AG09319 (cell line): ENCODE results near the gene KCNAB1.

ENCODE experiments used
- DNase-seq: peaks from one replicate; pipeline ENCODE4 v3.0.0-alpha.2; 2010; ENCODE audit warnings: low read depth; ENCODE audit errors: extremely low read depth
- TF ChIP-seq, protein P1 (sequence below): IDR thresholded peaks from 2 replicates; pipeline ENCODE4 v1.5.1; 2011; ENCODE audit warnings: low read depth, mild to moderate bottlenecking, inconsistent platforms, low read length, moderate library complexity

KCNAB1 gene

DNA sequence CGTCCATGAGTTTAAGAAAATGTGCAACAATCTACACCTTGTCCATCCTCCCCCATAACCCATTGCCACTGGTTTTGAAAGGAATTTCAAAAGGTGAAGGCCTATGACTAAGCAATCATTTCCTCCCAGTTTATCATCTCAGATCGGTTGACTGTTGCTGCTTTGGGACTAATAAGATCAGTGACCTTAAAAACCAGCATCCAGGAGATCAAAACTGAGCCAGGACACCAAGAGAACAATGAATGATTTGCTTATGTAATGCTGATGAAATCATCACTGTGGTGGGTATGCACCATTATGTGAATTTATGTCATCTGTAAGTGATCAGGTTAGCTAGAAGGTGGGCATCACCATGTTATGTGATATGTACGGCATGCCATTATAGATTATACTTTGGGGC lies 239.0 kb downstream of the KCNAB1 start:
- no peak for DNase-seq

DNA sequence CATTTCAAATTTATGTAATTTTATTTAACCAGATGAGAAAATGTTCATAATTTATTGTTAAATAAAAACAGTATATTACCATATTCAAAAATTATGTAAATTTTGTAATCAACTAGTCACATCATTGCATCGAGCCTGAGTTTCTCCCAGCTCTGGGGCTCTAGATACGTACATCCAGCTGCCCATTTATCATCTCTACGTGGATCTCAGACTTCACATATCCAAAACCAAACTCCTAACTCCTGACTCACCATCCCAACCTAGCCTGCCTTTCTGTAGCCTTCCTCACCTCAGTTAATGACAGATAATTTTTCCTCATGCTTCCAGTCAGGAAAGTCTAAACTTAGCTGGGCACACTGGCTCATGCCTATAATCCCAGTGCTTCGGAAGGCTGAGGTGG lies 239.7 kb downstream of the KCNAB1 start:
- no peak for DNase-seq
- TF ChIP-seq, protein P1, sequence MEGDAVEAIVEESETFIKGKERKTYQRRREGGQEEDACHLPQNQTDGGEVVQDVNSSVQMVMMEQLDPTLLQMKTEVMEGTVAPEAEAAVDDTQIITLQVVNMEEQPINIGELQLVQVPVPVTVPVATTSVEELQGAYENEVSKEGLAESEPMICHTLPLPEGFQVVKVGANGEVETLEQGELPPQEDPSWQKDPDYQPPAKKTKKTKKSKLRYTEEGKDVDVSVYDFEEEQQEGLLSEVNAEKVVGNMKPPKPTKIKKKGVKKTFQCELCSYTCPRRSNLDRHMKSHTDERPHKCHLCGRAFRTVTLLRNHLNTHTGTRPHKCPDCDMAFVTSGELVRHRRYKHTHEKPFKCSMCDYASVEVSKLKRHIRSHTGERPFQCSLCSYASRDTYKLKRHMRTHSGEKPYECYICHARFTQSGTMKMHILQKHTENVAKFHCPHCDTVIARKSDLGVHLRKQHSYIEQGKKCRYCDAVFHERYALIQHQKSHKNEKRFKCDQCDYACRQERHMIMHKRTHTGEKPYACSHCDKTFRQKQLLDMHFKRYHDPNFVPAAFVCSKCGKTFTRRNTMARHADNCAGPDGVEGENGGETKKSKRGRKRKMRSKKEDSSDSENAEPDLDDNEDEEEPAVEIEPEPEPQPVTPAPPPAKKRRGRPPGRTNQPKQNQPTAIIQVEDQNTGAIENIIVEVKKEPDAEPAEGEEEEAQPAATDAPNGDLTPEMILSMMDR, result no peak

More for the DNA sequence above, 239.0 kb downstream of the KCNAB1 start:
- TF ChIP-seq, protein P1, result no peak

DNA sequence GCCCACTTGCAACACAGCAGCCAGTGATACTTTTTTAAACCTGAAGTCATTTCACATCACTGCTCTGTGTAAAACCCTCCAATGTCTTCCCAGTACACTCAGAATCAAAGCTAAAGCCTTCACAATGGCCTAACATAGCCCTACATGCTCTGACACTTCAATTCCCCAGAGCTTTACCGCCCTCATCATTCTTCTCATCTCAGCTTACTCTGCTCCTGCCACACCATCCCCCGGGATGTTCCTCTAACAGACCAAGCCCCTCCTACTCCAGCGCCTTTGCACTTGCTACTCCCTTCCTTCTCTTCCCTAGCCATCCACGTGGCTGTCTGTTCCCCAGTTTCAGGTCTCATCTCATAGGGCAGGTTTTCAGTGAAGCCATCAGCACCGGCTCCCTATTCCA lies 240.6 kb downstream of the KCNAB1 start:
- TF ChIP-seq, protein P1, result no peak
- no peak for DNase-seq

DNA sequence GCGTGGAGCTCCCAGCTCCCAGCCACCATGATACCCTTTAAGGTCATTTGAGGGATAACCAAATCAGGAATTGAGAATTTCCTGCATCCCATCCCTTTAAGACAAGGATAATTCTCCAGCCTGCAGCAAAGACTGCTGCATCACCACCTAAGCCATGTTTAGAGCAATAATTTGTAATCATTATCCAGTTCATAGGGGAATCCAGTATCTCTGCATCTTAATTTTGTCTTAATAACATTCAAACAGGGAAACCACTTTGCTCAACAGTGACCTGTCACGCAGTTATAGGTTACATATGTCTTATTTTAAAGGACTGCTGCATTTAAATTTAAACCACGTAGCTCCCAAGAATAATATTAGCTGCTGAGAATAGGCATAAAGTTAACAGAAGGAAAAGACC lies 246.2 kb downstream of the KCNAB1 start:
- TF ChIP-seq, protein P1, result no peak
- no peak for DNase-seq

DNA sequence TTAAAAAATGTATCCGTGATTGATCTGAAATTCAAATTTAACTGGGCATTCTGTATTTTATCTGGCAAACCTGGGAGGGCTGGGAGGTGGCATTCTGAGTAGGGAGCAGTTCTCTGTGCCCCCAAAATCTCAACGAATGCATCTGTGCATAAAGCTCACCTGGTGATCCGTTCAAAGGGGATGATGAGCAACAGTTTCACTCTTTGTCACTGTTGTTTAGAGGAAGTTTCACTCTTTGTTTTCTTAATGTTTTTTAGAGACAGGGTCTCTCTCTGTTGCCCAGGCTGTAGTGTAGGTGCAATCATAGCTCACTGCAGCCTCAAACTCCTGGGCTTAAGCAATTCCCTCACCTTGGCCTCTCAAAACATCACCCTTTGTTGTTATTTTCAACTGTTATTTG lies 247.8 kb downstream of the KCNAB1 start:
- no peak for DNase-seq
- TF ChIP-seq, protein P1, result no peak

DNA sequence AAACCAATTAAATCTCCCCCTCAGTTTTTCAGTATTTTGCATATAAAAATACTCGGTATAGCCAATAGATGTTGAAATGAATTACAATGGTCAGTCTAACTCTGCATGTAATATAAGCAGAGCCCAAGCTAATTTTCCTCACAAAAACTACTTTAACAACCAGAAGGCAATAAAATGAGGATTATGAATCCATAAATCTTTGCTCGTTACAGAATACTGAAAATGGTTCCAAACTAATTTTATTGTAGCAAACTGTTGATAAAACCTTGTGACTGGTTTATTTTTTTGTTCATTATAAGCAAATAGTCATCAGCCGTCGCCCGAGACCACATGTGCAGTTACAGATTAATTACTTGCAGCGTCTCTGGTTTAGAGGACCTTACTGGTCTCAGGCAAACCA lies 251.3 kb downstream of the KCNAB1 start:
- DNase-seq, result no peak
- TF ChIP-seq, protein P1, result no peak

DNA sequence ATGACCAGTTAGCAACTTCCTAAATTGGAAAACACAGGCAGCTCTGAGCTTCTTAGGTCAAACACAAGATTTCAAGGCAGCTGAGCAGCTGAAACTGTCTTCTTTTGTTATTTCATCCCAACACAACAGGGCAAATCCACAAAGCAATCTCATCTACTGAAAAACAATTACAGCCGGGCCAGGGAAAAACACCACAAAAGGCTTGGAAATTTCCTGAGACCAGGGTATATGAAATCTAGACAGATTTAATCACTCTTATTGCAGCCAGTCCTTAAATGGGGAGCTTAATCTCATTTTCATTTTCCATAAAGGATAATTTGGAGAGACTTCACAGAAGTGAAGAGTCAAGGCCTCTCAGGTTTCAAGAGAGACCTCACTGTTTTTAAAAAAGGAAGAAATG lies 252.7 kb downstream of the KCNAB1 start:
- DNase-seq, result no peak
- TF ChIP-seq, protein P1, result no peak

DNA sequence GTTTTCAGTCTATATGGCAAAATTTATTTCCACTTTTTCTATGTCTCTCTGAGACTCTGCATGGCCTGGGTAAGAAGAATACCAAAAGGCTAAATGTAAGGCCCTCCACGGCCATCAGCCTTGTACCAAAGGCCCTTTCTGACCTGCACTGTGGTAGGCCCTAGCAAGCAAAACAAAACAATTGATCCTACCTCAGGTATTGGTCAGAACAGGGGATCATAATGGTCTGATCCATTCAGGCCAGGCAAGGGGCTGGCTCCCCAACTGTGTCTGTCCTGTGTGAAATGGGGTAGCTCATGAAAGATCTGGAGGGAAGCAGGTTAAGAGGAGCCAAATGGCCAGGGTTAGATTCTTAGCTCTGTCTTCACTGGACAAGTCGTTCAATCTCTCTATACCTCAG lies 253.3 kb downstream of the KCNAB1 start:
- no peak for DNase-seq

More for the DNA sequence above, 253.3 kb downstream of the KCNAB1 start:
- TF ChIP-seq, protein P1, result no peak
